Measurements from ENCODE around the gene CAMK2D.

DNA sequence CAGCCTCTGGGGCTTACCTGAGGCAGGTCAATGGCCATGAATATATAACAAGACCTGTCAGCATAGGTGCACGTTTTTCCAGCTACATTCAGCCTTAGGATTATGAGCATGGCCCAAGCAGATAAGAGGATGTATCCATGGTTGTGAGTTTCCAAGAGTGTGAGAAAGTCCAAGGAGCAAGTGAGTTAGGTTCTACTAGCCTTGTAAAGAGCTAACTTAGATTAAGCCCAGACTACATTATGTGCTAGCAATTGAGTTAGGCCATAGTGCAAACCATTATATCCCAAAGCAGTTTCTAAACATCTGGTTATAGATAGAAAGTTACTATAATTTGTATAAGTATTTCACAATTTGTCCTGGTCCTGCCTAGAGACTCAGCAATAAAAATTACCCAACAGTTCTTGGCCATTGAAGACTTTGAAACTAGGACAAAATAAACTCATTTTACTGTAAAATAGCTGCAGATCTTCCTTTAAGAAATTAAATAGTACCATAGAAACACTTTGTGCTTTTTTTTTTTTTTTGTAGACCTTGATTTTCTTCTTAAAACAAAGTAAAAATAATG, 312.0 kb downstream of the CAMK2D start:
- TF ChIP-seq POLR2A (IDR thresholded peaks at IDR 0.05) (no peak), EP300 (IDR thresholded peaks at IDR 0.05) (no peak)
- TF ChIP-seq, protein P1, sequence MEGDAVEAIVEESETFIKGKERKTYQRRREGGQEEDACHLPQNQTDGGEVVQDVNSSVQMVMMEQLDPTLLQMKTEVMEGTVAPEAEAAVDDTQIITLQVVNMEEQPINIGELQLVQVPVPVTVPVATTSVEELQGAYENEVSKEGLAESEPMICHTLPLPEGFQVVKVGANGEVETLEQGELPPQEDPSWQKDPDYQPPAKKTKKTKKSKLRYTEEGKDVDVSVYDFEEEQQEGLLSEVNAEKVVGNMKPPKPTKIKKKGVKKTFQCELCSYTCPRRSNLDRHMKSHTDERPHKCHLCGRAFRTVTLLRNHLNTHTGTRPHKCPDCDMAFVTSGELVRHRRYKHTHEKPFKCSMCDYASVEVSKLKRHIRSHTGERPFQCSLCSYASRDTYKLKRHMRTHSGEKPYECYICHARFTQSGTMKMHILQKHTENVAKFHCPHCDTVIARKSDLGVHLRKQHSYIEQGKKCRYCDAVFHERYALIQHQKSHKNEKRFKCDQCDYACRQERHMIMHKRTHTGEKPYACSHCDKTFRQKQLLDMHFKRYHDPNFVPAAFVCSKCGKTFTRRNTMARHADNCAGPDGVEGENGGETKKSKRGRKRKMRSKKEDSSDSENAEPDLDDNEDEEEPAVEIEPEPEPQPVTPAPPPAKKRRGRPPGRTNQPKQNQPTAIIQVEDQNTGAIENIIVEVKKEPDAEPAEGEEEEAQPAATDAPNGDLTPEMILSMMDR (IDR thresholded peaks at IDR 0.05), result no peak

All from sigmoid colon (tissue), 4 donors.